Measurements from ENCODE around the gene ZBTB25.

Gene ZBTB25

DNA sequence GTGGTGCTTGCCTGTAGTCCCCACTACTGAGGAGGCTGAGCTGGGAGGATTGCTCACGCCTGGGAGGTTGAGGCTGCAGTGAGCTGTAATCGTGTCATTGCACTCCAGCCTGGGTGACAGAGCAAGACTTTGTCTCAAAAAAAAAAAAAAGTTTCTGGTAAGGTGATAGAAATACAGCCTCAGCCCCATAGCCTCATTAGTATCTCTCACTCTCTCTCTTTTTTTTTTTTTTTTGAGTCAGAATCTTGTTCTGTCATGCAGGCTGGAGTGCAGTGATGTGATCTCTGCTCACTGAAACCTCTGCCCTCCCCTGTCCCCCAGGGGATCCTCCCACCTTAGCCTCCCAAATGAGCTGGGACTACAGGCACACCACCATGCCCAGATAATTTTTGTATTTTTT, 96.3 kb downstream of the ZBTB25 start:
- DNase-seq (ENCODE audit: low read depth, low spot score): no peak
- no peak overlapping the region for H3K27ac ChIP-seq

DNA sequence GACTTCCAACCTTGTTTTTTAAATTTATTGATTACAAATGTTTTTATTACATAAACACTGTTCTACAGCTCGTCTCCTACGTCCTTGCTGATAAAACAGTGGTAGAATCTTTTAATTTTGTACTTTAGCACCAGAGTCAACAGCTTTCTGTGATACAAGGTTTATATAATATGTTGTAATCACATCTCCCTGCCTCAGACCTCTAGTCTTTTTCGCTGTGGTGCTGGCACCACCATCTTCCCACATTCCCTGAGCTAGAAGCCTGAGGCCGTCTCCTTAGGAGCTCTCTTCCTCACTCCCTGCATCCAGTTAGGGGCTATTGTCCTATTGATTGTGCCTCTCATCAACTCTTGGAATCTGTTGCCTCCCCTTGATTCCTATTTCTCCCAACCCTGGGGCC, 98.3 kb downstream of the ZBTB25 start:
- no peak for DNase-seq (ENCODE audit: low read depth, low spot score)
- H3K27ac ChIP-seq: no peak overlapping the region

DNA sequence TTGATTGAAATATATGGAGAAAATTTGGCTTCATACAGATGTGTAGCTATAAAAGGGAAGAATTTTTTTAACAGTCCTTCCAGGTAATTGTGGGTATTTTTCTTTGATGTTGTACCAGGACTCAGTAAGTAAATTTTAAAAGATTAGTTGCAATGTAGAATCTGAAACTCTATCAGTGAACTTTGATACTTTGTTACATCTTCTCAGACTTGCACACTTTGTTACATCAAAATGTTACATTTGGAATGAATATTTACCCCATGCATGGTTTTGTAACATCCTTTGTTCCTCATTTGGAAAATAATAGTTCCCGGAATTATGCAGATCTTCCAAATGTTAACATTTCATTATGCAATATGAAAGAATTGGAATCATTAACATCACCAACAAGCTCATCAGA, 101.7 kb downstream of the ZBTB25 start:
- H3K27ac ChIP-seq: no peak overlapping the region
- DNase-seq (ENCODE audit: low read depth, low spot score): no peak

DNA sequence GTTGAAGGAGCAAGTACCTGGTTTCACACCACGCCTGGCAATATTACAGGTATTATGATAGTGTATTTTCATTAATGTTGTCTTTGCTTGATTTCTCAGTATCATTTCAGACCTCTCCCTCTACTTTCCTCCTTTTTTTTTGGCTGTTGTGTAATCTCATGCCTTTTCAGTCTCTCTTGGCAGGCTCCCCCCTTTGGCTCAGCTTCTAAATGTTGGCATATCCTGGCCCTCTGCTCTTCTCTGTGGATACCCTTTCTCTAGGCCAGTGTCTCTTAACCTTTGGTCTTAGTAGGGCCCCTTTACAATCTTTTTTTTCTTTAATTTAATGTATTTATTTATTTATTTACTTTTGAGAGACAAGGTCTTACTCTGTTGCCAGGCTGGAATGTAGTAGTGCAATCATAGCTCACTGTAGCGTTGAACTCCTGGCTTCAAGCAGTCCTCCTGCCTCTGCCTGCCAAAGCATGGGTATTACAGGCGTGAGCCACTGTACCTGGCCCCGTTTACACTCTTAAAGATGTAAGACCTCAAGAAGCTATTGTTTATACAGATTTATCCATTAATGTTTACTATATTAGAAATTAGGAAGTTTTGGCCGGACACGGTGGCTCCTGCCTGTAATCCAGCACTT, 102.7 kb downstream of the ZBTB25 start:
- no peak overlapping the region for H3K27ac ChIP-seq
- no peak for DNase-seq (ENCODE audit: low read depth, low spot score)
